Caco-2 (cell line): ENCODE measurements around the gene FAM118B. TPM values are rescaled to one million over a fixed set of nuclear protein-coding genes. Genes with fewer than 3 reads are reported as not detected.

ENCODE experiments used
- BruUV-seq: library from RNA; stranded (reverse); fragments of 400-500 nt; replicated peaks from 2 replicates; lab custom pipeline; 2021; lab: Mats Ljungman, UMichigan
- CTCF ChIA-PET: fragments of 300-600 bp; sonication (Branson Sonifier 250); formaldehyde crosslinking; loops from one replicate; lab custom pipeline; 2022; ENCODE audit warnings: antibody characterized with exemption; lab: Charles Lee
- POLR2A ChIA-PET: fragments of 300-600 bp; sonication (Branson Sonifier 250); formaldehyde crosslinking; loops from one replicate; lab custom pipeline; 2022; ENCODE audit warnings: antibody characterized with exemption; lab: Charles Lee
- DNase-seq, 2 experiments: peaks; one replicate each; pipeline versions ENCODE4 v3.0.0 to v3.0.0-alpha.2; 2020 to 2022
- H3K27me3 ChIP-seq: replicated peaks from 2 replicates; pipeline ENCODE4 v1.6.0; 2011; ENCODE audit warnings: low read length; ENCODE audit not compliant: control insufficient read depth, insufficient read depth
- H3K36me3 ChIP-seq: 2 replicates; pipeline ENCODE4 v1.5.1; 2011; ENCODE audit warnings: low read length; ENCODE audit not compliant: control insufficient read depth, insufficient read depth
- H3K4me1 ChIP-seq: fragments of 250-450 bp; sonication (Bioruptor Pico); 2 replicates; pipeline ENCODE4 v1.5.1; 2020; ENCODE audit warnings: mild to moderate bottlenecking
- H3K4me3 ChIP-seq: 2 replicates; pipeline ENCODE4 v1.5.1; 2011; ENCODE audit warnings: low read depth, mild to moderate bottlenecking, control low read depth, low read length
- H3K9me3 ChIP-seq: fragments of 250-450 bp; sonication (Bioruptor Pico); 2 replicates; pipeline ENCODE4 v1.5.1; 2020; ENCODE audit warnings: mild to moderate bottlenecking, moderate library complexity
- H3K27ac Mint-ChIP-seq: one replicate; pipeline ENCODE4 v1.8.0; 2022; ENCODE audit warnings: mixed read lengths; ENCODE audit not compliant: unreplicated experiment
- H3K27me3 Mint-ChIP-seq: one replicate; pipeline ENCODE4 v1.8.0; 2022; ENCODE audit warnings: mixed read lengths; ENCODE audit not compliant: insufficient read depth, unreplicated experiment
- H3K36me3 Mint-ChIP-seq: one replicate; pipeline ENCODE4 v1.8.0; 2022; ENCODE audit warnings: mild to moderate bottlenecking, mixed read lengths; ENCODE audit not compliant: insufficient read depth, unreplicated experiment
- H3K4me1 Mint-ChIP-seq: one replicate; pipeline ENCODE4 v1.8.0; 2022; ENCODE audit warnings: low read depth, mixed read lengths; ENCODE audit not compliant: unreplicated experiment
- H3K4me3 Mint-ChIP-seq: one replicate; pipeline ENCODE4 v1.8.0; 2022; ENCODE audit warnings: mild to moderate bottlenecking, moderate library complexity, mixed read lengths; ENCODE audit not compliant: unreplicated experiment
- H3K9me3 Mint-ChIP-seq: one replicate; pipeline ENCODE4 v1.8.0; 2022; ENCODE audit warnings: mixed read lengths; ENCODE audit not compliant: unreplicated experiment
- CTCF ChIP-seq, 2 experiments: fragments of 200-600 bp in 1 of 2; IDR thresholded peaks; 1 replicate in 1 of 2; 2 replicates in 1 of 2; pipeline versions ENCODE4 v1.5.1 to v1.8.0; 2011 to 2022; ENCODE audit warnings: antibody characterized with exemption in 1 of 2, control low read depth in 1 of 2, inconsistent platforms in 1 of 2, low read depth in 1 of 2, low read length in 1 of 2, mild to moderate bottlenecking in 1 of 2, moderate library complexity in 1 of 2; ENCODE audit not compliant: insufficient read depth in 1 of 2, severe bottlenecking in 1 of 2, unreplicated experiment in 1 of 2
- intact Hi-C: fragments of 100-400 bp; cut with micrococcal nuclease; formaldehyde crosslinking; loops from one replicate; pipeline ENCODE4 v1.10.0; 2022; ENCODE audit not compliant: unreplicated experiment
- total RNA-seq: library from RNA; stranded (reverse); gene quantifications from 2 replicates; pipeline ENCODE4 v1.2.3, GENCODE V29; 2022

Gene FAM118B
- total RNA-seq, 1 experiment from 2014 or later = 36.5 TPM

GRCh38 chr11:126257764-126258163 lies 46.2 kb downstream of the FAM118B start:
- H3K27me3 Mint-ChIP-seq = no peaks in the 10 kb centered on the region
- Histone ChIP-seq H3K4me1 (no peaks in the 10 kb centered on the region), H3K9me3 (no peaks in the 10 kb centered on the region), H3K36me3 (no peaks in the 10 kb centered on the region), H3K4me3 (no peak overlapping the region), H3K27me3 (no peaks in the 10 kb centered on the region)
- H3K9me3 Mint-ChIP-seq = no peaks in the 10 kb centered on the region
- H3K36me3 Mint-ChIP-seq = peaks cover 88% of the 10 kb centered on the region
- no peak overlapping the region for H3K4me3 Mint-ChIP-seq
- POLR2A ChIA-PET = no interaction called here
- H3K27ac Mint-ChIP-seq = no peak overlapping the region
- H3K4me1 Mint-ChIP-seq = no peaks in the 10 kb centered on the region
- CTCF ChIA-PET = no interaction called here
- no peak for DNase-seq
- intact Hi-C loops = no loop called here
- no peak for TF ChIP-seq CTCF (IDR thresholded peaks at IDR 0.05; ENCODE audit: insufficient read depth in 1 of 2, low read depth in 1 of 2, low read length in 1 of 2, severe bottlenecking in 1 of 2, unreplicated experiment in 1 of 2)
- BruUV-seq = no TSS peak

GRCh38 chr11:126262216-126262615 lies 50.6 kb downstream of the FAM118B start:
- Mint-ChIP-seq H3K27me3 (no peaks in the 10 kb centered on the region), H3K27ac (no peak overlapping the region), H3K9me3 (no peaks in the 10 kb centered on the region), H3K36me3 (peaks cover 92% of the 10 kb centered on the region), H3K4me3 (no peak overlapping the region), H3K4me1 (no peaks in the 10 kb centered on the region)
- Histone ChIP-seq H3K4me3 (no peak overlapping the region), H3K4me1 (peaks cover 2% of the 10 kb centered on the region), H3K9me3 (no peaks in the 10 kb centered on the region), H3K27me3 (no peaks in the 10 kb centered on the region), H3K36me3 (peaks cover 11% of the 10 kb centered on the region)
- POLR2A ChIA-PET = no interaction called here
- CTCF ChIA-PET = no interaction called here
- TF ChIP-seq CTCF (IDR thresholded peaks at IDR 0.05; ENCODE audit: insufficient read depth in 1 of 2, low read depth in 1 of 2, low read length in 1 of 2, severe bottlenecking in 1 of 2, unreplicated experiment in 1 of 2) = no peak
- intact Hi-C loops = loop anchor here (10.0 kb wide), 1 partner anchor 667 kb away; the partner anchor contains the start of gene STT3A
- DNase-seq = no peak
- no TSS peak for BruUV-seq

- Histone ChIP-seq H3K9me3 (no peaks in the 10 kb centered on the region), H3K36me3 (peaks cover 11% of the 10 kb centered on the region), H3K4me3 (no peak overlapping the region), H3K27me3 (no peaks in the 10 kb centered on the region), H3K4me1 (peaks cover 6% of the 10 kb centered on the region)
- H3K4me3 Mint-ChIP-seq = no peak overlapping the region
- POLR2A ChIA-PET = no interaction called here
- no TSS peak for BruUV-seq
- DNase-seq = no peak
- no peaks in the 10 kb centered on the region for H3K27me3 Mint-ChIP-seq
- CTCF ChIA-PET = no interaction called here
- peaks cover 93% of the 10 kb centered on the region for H3K36me3 Mint-ChIP-seq
- H3K4me1 Mint-ChIP-seq = no peaks in the 10 kb centered on the region
- TF ChIP-seq CTCF (IDR thresholded peaks at IDR 0.05; ENCODE audit: insufficient read depth in 1 of 2, low read depth in 1 of 2, low read length in 1 of 2, severe bottlenecking in 1 of 2, unreplicated experiment in 1 of 2) = no peak
- no peak overlapping the region for H3K27ac Mint-ChIP-seq
- intact Hi-C loops = loop anchor here (10.0 kb wide), 1 partner anchor 669 kb away; the partner anchor contains the start of gene STT3A
- H3K9me3 Mint-ChIP-seq = no peaks in the 10 kb centered on the region
These were observed 51.9 kb downstream of the FAM118B start for GRCh38 chr11:126263489-126263888.
